SK-N-SH (cell line): ENCODE results near the gene PDK2. TPM values are rescaled to one million over a fixed set of nuclear protein-coding genes. Genes with fewer than 3 reads are reported as not detected.

Source experiments
- CTCF ChIA-PET: fragments of 300-600, 350-600 bp; formaldehyde crosslinking; extraction: SDS; loops from one replicate; lab custom pipeline; 2021; lab: Yijun Ruan, JAX
- POLR2A ChIA-PET: fragments of 350-600 bp; sonication (Branson Sonifier 250); formaldehyde crosslinking; extraction: SDS; loops from one replicate; lab custom pipeline; 2020; ENCODE audit warnings: antibody characterized with exemption, inconsistent platforms; lab: Yijun Ruan, JAX
- DNase-seq: peaks from one replicate; pipeline ENCODE4 v3.0.0; 2012
- H2AFZ ChIP-seq: fragments of 200-600 bp; sonication (generic); 2 replicates; pipeline ENCODE4 v1.8.1; 2016; ENCODE audit warnings: antibody characterized with exemption, mild to moderate bottlenecking, low read depth
- H3F3A ChIP-seq: fragments of 200-600 bp; sonication (generic); replicated peaks from 2 replicates; pipeline ENCODE3; 2016; ENCODE audit warnings: antibody characterized with exemption, mild to moderate bottlenecking; ENCODE audit not compliant: insufficient read depth
- H3K27ac ChIP-seq, 2 experiments: fragments of 200-500 bp in 1 of 2; fragments of 200-600 bp in 1 of 2; sonication (Bioruptor generic) in 1 of 2; sonication (generic), shearing (Covaris generic) in 1 of 2; 2 replicates each; pipeline versions ENCODE4 v1.5.1 to v1.6.1; 2014 to 2016; ENCODE audit warnings: low read depth in 2 of 2, inconsistent platforms in 1 of 2, low read length in 1 of 2, mild to moderate bottlenecking in 1 of 2, mixed read lengths in 1 of 2
- H3K27me3 ChIP-seq: fragments of 200-600 bp; sonication (generic), shearing (Covaris generic); 2 replicates; pipeline ENCODE4 v1.6.1; 2016; ENCODE audit warnings: mixed run types; ENCODE audit not compliant: insufficient read depth
- H3K36me3 ChIP-seq, 2 experiments: fragments of 200-500 bp in 1 of 2; fragments of 200-600 bp in 1 of 2; sonication (Bioruptor generic) in 1 of 2; sonication (generic) in 1 of 2; replicated peaks in 1 of 2; 2 replicates each; pipeline versions ENCODE3 to v1.5.1; 2014 to 2016; ENCODE audit warnings: low read length in 1 of 2, mild to moderate bottlenecking in 1 of 2; ENCODE audit not compliant: insufficient read depth in 2 of 2, control insufficient read depth in 1 of 2
- H3K4me1 ChIP-seq, 2 experiments: fragments of 200-500 bp in 1 of 2; fragments of 200-600 bp in 1 of 2; sonication (Bioruptor generic) in 1 of 2; sonication (generic), shearing (Covaris generic) in 1 of 2; 2 replicates each; pipeline versions ENCODE4 v1.5.1 to v1.6.1; 2014 to 2016; ENCODE audit warnings: low read depth in 1 of 2, low read length in 1 of 2, mixed run types in 1 of 2; ENCODE audit not compliant: insufficient read depth in 2 of 2, control insufficient read depth in 1 of 2
- H3K4me2 ChIP-seq: fragments of 200-600 bp; sonication (generic), shearing (Covaris generic); 2 replicates; pipeline ENCODE4 v1.6.1; 2017; ENCODE audit warnings: mixed run types
- H3K4me3 ChIP-seq, 2 experiments: fragments of 200-500 bp in 1 of 2; fragments of 200-600 bp in 1 of 2; sonication (Bioruptor generic) in 1 of 2; sonication (generic), shearing (Covaris generic) in 1 of 2; 2 replicates each; pipeline versions ENCODE4 v1.5.1 to v1.8.1; 2014 to 2016; ENCODE audit warnings: low read depth in 2 of 2, inconsistent platforms in 1 of 2, low read length in 1 of 2, mild to moderate bottlenecking in 1 of 2, mixed read lengths in 1 of 2, moderate library complexity in 1 of 2
- H3K79me2 ChIP-seq: fragments of 200-600 bp; sonication (generic); 2 replicates; pipeline ENCODE4 v1.8.1; 2017; ENCODE audit warnings: mild to moderate bottlenecking; ENCODE audit not compliant: insufficient read depth
- H3K9ac ChIP-seq: fragments of 200-600 bp; sonication (generic); 2 replicates; pipeline ENCODE4 v1.6.1; 2017; ENCODE audit warnings: mixed run types
- H3K9me2 ChIP-seq: fragments of 200-600 bp; sonication (generic); 2 replicates; pipeline ENCODE4 v1.6.1; 2017; ENCODE audit warnings: mixed run types
- H3K9me3 ChIP-seq: fragments of 200-600 bp; sonication (generic); 2 replicates; pipeline ENCODE4 v1.6.1; 2017; ENCODE audit warnings: mixed run types, mild to moderate bottlenecking, moderate library complexity
- H4K20me1 ChIP-seq: fragments of 200-600 bp; sonication (generic); 2 replicates; pipeline ENCODE4 v1.6.1; 2017; ENCODE audit warnings: mild to moderate bottlenecking, mixed run types; ENCODE audit not compliant: insufficient read depth
- CHD2 ChIP-seq: fragments of 150-350 bp; IDR thresholded peaks from 2 replicates; pipeline ENCODE4 v1.6.1; 2018; ENCODE audit warnings: low read length; ENCODE audit not compliant: partially characterized antibody
- EP300 ChIP-seq, 2 experiments: IDR thresholded peaks; 2 replicates each; pipeline versions ENCODE4 v1.4.0 to v1.6.1; 2012; ENCODE audit warnings: borderline replicate concordance in 1 of 2, low read depth in 1 of 2, low read length in 1 of 2
- EZH2phosphoT487 ChIP-seq: fragments of 200-600 bp; sonication (generic); IDR thresholded peaks from 2 replicates; pipeline ENCODE4 v1.6.1; 2017; ENCODE audit warnings: low read depth, mixed run types, mild to moderate bottlenecking, antibody characterized with exemption, moderate library complexity, borderline replicate concordance
- FOSL2 ChIP-seq: IDR thresholded peaks from 2 replicates; pipeline ENCODE4 v1.4.0; 2012; ENCODE audit warnings: low read depth, mild to moderate bottlenecking, moderate library complexity, borderline replicate concordance
- MEF2A ChIP-seq: IDR thresholded peaks from 2 replicates; pipeline ENCODE4 v1.4.0; 2012; ENCODE audit warnings: low read depth, borderline replicate concordance
- NRF1 ChIP-seq: IDR thresholded peaks from 2 replicates; pipeline ENCODE4 v1.6.1; 2012; ENCODE audit warnings: low read depth, mild to moderate bottlenecking, low read length
- POLR2AphosphoS5 ChIP-seq: IDR thresholded peaks from 2 replicates; pipeline ENCODE4 v1.6.1; 2012; ENCODE audit warnings: low read depth, low read length
- RAD21 ChIP-seq: IDR thresholded peaks from 2 replicates; pipeline ENCODE4 v1.6.1; 2012; ENCODE audit warnings: mild to moderate bottlenecking, low read length
- RFX5 ChIP-seq: IDR thresholded peaks from 2 replicates; pipeline ENCODE4 v1.6.1; 2012; ENCODE audit warnings: mild to moderate bottlenecking, improper control_type of control experiment, low read length
- RXRA ChIP-seq: IDR thresholded peaks from 2 replicates; pipeline ENCODE4 v1.4.0; 2012; ENCODE audit warnings: low read depth, mild to moderate bottlenecking, borderline replicate concordance
- SIN3A ChIP-seq: IDR thresholded peaks from 2 replicates; pipeline ENCODE4 v1.6.1; 2012; ENCODE audit warnings: low read depth, mild to moderate bottlenecking, low read length, moderate library complexity, borderline replicate concordance
- SMC3 ChIP-seq: IDR thresholded peaks from 2 replicates; pipeline ENCODE4 v1.6.1; 2012; ENCODE audit warnings: low read depth, low read length, improper control_type of control experiment
- TAF1 ChIP-seq: IDR thresholded peaks from 2 replicates; pipeline ENCODE4 v1.6.1; 2012; ENCODE audit warnings: low read depth, mild to moderate bottlenecking, low read length, moderate library complexity, borderline replicate concordance
- TCF12 ChIP-seq: IDR thresholded peaks from 2 replicates; pipeline ENCODE4 v1.4.0; 2012
- WGBS: methylation state at CpG from one replicate; pipeline ENCODE4 v1.1.6; 2017; ENCODE audit warnings: low lambda C conversion rate; 5-methylcytosine and 5-hydroxymethylcytosine counted together
- polyA plus RNA-seq, 3 experiments: library from polyadenylated mRNA; depleted of rRNA; stranded (reverse); fragments of >200 nt; gene quantifications; 2 replicates each; pipeline ENCODE4 v1.2.3, GENCODE V29; 2012
- TF ChIP-seq, protein P1 (sequence below): fragments of 150-350 bp; IDR thresholded peaks from 2 replicates; pipeline ENCODE4 v1.6.1; 2017; ENCODE audit warnings: antibody characterized with exemption, low read length, low read depth, borderline replicate concordance
- TF ChIP-seq, protein P2 (sequence below): fragments of 200-600 bp; sonication (generic); IDR thresholded peaks from 2 replicates; pipeline ENCODE4 v1.6.1; 2017; ENCODE audit warnings: antibody characterized with exemption, mild to moderate bottlenecking, moderate library complexity
- TF ChIP-seq, protein P3 (sequence below): fragments of 150-350 bp; IDR thresholded peaks from 2 replicates; pipeline ENCODE4 v1.6.1; 2016; ENCODE audit warnings: mild to moderate bottlenecking, low read depth, low read length
- TF ChIP-seq, protein P4 (sequence below): IDR thresholded peaks from 2 replicates; pipeline ENCODE4 v1.4.0; 2012; ENCODE audit warnings: low read depth, borderline replicate concordance
- TF ChIP-seq, protein P5 (sequence below): IDR thresholded peaks from 2 replicates; pipeline ENCODE4; 2012
- TF ChIP-seq, protein P6 (sequence below): IDR thresholded peaks from 2 replicates; pipeline ENCODE4 v1.6.1; 2012; ENCODE audit warnings: mild to moderate bottlenecking, low read depth, low read length, moderate library complexity

The PDK2 gene
- polyA plus RNA-seq, 1 of the 3 experiments (the other 2 are of a cell fraction) = 124 TPM

DNA sequence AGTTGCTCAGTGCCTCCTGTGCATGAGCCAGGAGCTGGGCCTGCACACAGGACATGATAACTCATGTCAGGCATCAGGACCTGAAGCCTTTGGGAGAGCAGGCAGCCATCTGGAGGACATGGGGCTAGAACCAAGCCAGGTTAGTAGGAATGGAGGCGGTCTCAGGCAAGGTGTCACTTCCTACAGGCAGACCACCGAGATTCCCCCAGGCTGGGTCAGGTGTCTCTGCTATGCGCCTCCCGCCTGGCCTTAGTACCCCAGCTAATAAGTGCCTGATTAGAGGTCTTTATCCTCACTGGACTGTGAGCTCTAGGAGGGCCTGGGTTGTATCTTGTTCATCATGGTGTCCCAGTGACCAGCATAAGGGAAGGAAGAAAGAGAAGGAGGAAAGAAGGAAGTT lies 19.2 kb downstream of the PDK2 start:
- Histone ChIP-seq H3K4me3 (no peak overlapping the region), H3K27me3 (no peaks in the 10 kb centered on the region), H3F3A (no peaks in the 10 kb centered on the region), H3K36me3 (peaks cover 0 to 12% of the 10 kb centered on the region in 2 experiments), H3K4me1 (peaks cover 0 to 24% of the 10 kb centered on the region in 2 experiments; a peak in 1 of 4 replicates), H2AFZ (no peak overlapping the region), H3K27ac (no peak overlapping the region), H3K9ac (no peak overlapping the region), H3K9me2 (no peaks in the 10 kb centered on the region), H4K20me1 (no peaks in the 10 kb centered on the region), H3K79me2 (no peaks in the 10 kb centered on the region), H3K4me2 (no peak overlapping the region), H3K9me3 (no peaks in the 10 kb centered on the region)
- ChIA-PET POLR2A (interaction anchor here (1.4 kb wide), 1 partner anchor 47 kb away, joined by 5 read pairs; no protein-coding TSS in a partner anchor), CTCF (interaction anchor here (0.8 to 16.3 kb wide), 19 partner anchors 13 to 193 kb away, joined by 3 to 297 read pairs (median 8); partner anchors contain the start of genes COL1A1, PDK2, PPP1R9B and SAMD14)
- TF ChIP-seq EP300 (IDR thresholded peaks at IDR 0.05; ENCODE audit: borderline replicate concordance in 1 of 2, low read depth in 1 of 2, low read length in 1 of 2) (no peak), RFX5 (no peak), CHD2 (no peak), TAF1 (no peak), NRF1 (no peak), POLR2AphosphoS5 (no peak), SIN3A (no peak), RXRA (no peak), TCF12 (no peak), EZH2phosphoT487 (no peak), MEF2A (no peak), SMC3 (no peak), FOSL2 (no peak), RAD21 (no peak)
- TF ChIP-seq, protein P1, sequence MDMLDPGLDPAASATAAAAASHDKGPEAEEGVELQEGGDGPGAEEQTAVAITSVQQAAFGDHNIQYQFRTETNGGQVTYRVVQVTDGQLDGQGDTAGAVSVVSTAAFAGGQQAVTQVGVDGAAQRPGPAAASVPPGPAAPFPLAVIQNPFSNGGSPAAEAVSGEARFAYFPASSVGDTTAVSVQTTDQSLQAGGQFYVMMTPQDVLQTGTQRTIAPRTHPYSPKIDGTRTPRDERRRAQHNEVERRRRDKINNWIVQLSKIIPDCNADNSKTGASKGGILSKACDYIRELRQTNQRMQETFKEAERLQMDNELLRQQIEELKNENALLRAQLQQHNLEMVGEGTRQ = no peak
- TF ChIP-seq, protein P2, sequence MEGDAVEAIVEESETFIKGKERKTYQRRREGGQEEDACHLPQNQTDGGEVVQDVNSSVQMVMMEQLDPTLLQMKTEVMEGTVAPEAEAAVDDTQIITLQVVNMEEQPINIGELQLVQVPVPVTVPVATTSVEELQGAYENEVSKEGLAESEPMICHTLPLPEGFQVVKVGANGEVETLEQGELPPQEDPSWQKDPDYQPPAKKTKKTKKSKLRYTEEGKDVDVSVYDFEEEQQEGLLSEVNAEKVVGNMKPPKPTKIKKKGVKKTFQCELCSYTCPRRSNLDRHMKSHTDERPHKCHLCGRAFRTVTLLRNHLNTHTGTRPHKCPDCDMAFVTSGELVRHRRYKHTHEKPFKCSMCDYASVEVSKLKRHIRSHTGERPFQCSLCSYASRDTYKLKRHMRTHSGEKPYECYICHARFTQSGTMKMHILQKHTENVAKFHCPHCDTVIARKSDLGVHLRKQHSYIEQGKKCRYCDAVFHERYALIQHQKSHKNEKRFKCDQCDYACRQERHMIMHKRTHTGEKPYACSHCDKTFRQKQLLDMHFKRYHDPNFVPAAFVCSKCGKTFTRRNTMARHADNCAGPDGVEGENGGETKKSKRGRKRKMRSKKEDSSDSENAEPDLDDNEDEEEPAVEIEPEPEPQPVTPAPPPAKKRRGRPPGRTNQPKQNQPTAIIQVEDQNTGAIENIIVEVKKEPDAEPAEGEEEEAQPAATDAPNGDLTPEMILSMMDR = no peak
- TF ChIP-seq, protein P3, sequence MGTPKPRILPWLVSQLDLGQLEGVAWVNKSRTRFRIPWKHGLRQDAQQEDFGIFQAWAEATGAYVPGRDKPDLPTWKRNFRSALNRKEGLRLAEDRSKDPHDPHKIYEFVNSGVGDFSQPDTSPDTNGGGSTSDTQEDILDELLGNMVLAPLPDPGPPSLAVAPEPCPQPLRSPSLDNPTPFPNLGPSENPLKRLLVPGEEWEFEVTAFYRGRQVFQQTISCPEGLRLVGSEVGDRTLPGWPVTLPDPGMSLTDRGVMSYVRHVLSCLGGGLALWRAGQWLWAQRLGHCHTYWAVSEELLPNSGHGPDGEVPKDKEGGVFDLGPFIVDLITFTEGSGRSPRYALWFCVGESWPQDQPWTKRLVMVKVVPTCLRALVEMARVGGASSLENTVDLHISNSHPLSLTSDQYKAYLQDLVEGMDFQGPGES = no peak
- TF ChIP-seq, protein P4, sequence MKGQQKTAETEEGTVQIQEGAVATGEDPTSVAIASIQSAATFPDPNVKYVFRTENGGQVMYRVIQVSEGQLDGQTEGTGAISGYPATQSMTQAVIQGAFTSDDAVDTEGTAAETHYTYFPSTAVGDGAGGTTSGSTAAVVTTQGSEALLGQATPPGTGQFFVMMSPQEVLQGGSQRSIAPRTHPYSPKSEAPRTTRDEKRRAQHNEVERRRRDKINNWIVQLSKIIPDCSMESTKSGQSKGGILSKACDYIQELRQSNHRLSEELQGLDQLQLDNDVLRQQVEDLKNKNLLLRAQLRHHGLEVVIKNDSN = no peak
- TF ChIP-seq, protein P5, sequence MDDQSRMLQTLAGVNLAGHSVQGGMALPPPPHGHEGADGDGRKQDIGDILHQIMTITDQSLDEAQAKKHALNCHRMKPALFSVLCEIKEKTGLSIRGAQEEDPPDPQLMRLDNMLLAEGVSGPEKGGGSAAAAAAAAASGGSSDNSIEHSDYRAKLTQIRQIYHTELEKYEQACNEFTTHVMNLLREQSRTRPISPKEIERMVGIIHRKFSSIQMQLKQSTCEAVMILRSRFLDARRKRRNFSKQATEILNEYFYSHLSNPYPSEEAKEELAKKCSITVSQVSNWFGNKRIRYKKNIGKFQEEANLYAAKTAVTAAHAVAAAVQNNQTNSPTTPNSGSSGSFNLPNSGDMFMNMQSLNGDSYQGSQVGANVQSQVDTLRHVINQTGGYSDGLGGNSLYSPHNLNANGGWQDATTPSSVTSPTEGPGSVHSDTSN = no peak
- TF ChIP-seq, protein P6, sequence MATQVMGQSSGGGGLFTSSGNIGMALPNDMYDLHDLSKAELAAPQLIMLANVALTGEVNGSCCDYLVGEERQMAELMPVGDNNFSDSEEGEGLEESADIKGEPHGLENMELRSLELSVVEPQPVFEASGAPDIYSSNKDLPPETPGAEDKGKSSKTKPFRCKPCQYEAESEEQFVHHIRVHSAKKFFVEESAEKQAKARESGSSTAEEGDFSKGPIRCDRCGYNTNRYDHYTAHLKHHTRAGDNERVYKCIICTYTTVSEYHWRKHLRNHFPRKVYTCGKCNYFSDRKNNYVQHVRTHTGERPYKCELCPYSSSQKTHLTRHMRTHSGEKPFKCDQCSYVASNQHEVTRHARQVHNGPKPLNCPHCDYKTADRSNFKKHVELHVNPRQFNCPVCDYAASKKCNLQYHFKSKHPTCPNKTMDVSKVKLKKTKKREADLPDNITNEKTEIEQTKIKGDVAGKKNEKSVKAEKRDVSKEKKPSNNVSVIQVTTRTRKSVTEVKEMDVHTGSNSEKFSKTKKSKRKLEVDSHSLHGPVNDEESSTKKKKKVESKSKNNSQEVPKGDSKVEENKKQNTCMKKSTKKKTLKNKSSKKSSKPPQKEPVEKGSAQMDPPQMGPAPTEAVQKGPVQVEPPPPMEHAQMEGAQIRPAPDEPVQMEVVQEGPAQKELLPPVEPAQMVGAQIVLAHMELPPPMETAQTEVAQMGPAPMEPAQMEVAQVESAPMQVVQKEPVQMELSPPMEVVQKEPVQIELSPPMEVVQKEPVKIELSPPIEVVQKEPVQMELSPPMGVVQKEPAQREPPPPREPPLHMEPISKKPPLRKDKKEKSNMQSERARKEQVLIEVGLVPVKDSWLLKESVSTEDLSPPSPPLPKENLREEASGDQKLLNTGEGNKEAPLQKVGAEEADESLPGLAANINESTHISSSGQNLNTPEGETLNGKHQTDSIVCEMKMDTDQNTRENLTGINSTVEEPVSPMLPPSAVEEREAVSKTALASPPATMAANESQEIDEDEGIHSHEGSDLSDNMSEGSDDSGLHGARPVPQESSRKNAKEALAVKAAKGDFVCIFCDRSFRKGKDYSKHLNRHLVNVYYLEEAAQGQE = no peak
- DNase-seq = no peak
- 90% methylated on average over 4 of the region's 4 CpGs for WGBS
